Sigmoid colon (tissue), 7 donors: ENCODE results near the gene DCHS2. TPM values are rescaled to one million over a fixed set of nuclear protein-coding genes. Genes with fewer than 3 reads are reported as not detected.

Experiments used
- DNase-seq: peaks from one replicate; pipeline ENCODE4 v3.0.0-alpha.2; 2019
- H3K27ac ChIP-seq, 4 donors: fragments of 200-600 bp; sonication (generic); one replicate each; pipeline ENCODE4 v1.5.1; 2016 to 2019; ENCODE audit warnings: mild to moderate bottlenecking in 1 of 4
- H3K27me3 ChIP-seq, 3 donors: fragments of 200-600 bp; sonication (generic); one replicate each; pipeline ENCODE4 v1.5.1; 2019; ENCODE audit warnings: mild to moderate bottlenecking in 1 of 3
- H3K36me3 ChIP-seq, 4 donors: fragments of 200-600 bp; sonication (generic); one replicate each; pipeline ENCODE4 v1.5.1; 2016 to 2019
- H3K4me1 ChIP-seq, 4 donors: fragments of 200-600 bp; sonication (generic); one replicate each; pipeline ENCODE4 v1.5.1; 2017 to 2019
- H3K4me3 ChIP-seq, 4 donors: fragments of 200-600 bp; sonication (generic); one replicate each; pipeline ENCODE4 v1.5.1; 2017 to 2019; ENCODE audit warnings: mild to moderate bottlenecking in 2 of 4, moderate library complexity in 1 of 4
- H3K9me3 ChIP-seq, 4 donors: fragments of 200-600 bp in 3 of 4; sonication (generic) in 3 of 4; one replicate each; pipeline versions ENCODE4 v1.5.1 to v1.6.1; 2013 to 2019
- EP300 ChIP-seq, 4 donors: sonication (generic); formaldehyde crosslinking; IDR thresholded peaks; one replicate each; pipeline ENCODE4 v1.6.1; 2017; ENCODE audit warnings: antibody characterized with exemption in 4 of 4
- POLR2A ChIP-seq, 2 donors: fragments of 450-650 bp; IDR thresholded peaks; one replicate each; pipeline ENCODE4 v1.6.1; 2016; ENCODE audit warnings: antibody characterized with exemption in 2 of 2, mild to moderate bottlenecking in 2 of 2, moderate library complexity in 2 of 2
- POLR2AphosphoS5 ChIP-seq, 4 donors: sonication (generic); formaldehyde crosslinking; IDR thresholded peaks; one replicate each; pipeline ENCODE4 v1.6.1; 2017; ENCODE audit warnings: antibody characterized with exemption in 4 of 4
- WGBS, 2 donors: extraction: QIAGEN DNeasy Blood & Tissue Kit; methylation state at CpG; one replicate each; pipeline ENCODE4 v1.1.7; 2013; 5-methylcytosine and 5-hydroxymethylcytosine counted together
- intact Hi-C: fragments of 100-400 bp; cut with DNase I; formaldehyde crosslinking; loops from one replicate; pipeline ENCODE4 v1.15.1; 2023
- polyA plus RNA-seq, 3 donors: library from polyadenylated mRNA; stranded (reverse); fragments of 200-250 nt; gene quantifications; one replicate each; pipeline ENCODE4 v1.2.3, GENCODE V29; 2013
- total RNA-seq, 4 donors: library from RNA; depleted of rRNA; stranded (reverse); fragments of >200 nt; gene quantifications; one replicate each; pipeline ENCODE4 v1.1.0, GENCODE V29; 2016
- TF ChIP-seq, protein P1 (sequence below), 4 experiments: fragments of 450-650 bp in 3 of 4; fragments of 200-600 bp in 1 of 4; IDR thresholded peaks; one replicate each; pipeline ENCODE4 v1.5.1; 2016 to 2019; ENCODE audit warnings: antibody characterized with exemption in 4 of 4, mild to moderate bottlenecking in 3 of 4, moderate library complexity in 2 of 4
- donor health status: healthy with polysubstance abuse.
- donor health status: Bipolar disorder and iron deficiency.
- donor health status: healthy.

The DCHS2 gene
- total and polyA plus RNA-seq, 7 donors = under 0.01 to 24.1 (median 13.6) TPM

DNA sequence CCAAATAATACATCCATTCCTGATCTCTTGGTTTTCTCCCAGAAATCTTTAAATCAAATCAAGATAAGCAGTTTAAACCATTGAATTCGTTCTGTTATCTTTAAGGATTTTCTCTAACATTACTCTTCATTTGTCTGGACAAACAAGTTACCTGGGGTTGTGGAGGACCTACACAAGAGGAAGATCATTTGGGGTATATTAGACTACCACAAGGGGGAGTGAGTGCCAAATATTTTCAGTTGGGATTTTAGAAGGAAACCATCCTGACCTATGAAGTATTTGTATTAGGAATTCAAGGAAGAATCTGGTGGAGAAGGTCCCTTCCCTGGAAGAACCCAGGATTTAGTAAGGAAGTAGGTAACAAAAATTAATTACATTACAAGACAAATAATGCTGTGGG is 12.0 kb upstream of the DCHS2 start:
- Histone ChIP-seq H3K36me3 (no peaks in the 10 kb centered on the region), H3K4me1 (no peaks in the 10 kb centered on the region), H3K4me3 (no peak overlapping the region), H3K9me3 (no peaks in the 10 kb centered on the region), H3K27ac (no peak overlapping the region), H3K27me3 (no peaks in the 10 kb centered on the region)
- DNase-seq = no peak
- intact Hi-C loops = no loop called here
- WGBS, 2 donors = 2 to 13% methylated on average over 1 of the region's 1 CpG
- TF ChIP-seq, protein P1, sequence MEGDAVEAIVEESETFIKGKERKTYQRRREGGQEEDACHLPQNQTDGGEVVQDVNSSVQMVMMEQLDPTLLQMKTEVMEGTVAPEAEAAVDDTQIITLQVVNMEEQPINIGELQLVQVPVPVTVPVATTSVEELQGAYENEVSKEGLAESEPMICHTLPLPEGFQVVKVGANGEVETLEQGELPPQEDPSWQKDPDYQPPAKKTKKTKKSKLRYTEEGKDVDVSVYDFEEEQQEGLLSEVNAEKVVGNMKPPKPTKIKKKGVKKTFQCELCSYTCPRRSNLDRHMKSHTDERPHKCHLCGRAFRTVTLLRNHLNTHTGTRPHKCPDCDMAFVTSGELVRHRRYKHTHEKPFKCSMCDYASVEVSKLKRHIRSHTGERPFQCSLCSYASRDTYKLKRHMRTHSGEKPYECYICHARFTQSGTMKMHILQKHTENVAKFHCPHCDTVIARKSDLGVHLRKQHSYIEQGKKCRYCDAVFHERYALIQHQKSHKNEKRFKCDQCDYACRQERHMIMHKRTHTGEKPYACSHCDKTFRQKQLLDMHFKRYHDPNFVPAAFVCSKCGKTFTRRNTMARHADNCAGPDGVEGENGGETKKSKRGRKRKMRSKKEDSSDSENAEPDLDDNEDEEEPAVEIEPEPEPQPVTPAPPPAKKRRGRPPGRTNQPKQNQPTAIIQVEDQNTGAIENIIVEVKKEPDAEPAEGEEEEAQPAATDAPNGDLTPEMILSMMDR (IDR thresholded peaks at IDR 0.05) = peak in 3 of 4 experiments; percentile 17 to 37 (median 26)
- no peak for TF ChIP-seq POLR2AphosphoS5 (IDR thresholded peaks at IDR 0.05)
- no peak for TF ChIP-seq POLR2A (IDR thresholded peaks at IDR 0.05)
- TF ChIP-seq EP300 (IDR thresholded peaks at IDR 0.05) = no peak

DNA sequence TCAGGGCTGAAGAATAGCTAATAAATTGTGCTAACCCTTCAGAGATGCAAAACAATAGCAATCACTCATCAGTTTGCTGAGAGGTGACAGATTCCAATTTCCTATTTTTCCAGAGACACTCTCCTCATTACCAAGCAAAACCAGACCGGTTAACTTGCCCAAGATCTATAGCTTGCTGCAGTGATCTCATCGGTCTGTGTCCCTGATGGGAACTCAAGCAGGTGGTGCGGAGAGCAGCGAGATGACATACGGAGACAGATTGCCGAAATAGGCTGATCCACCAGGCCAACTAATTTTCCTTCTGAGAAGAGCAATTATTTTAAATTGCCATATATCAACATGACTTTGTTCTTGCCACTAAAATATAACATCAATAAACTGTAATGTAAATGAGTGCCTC is 10.5 kb upstream of the DCHS2 start:
- no peaks in the 10 kb centered on the region for H3K36me3 ChIP-seq
- intact Hi-C loops = no loop called here
- no peak overlapping the region for H3K27ac ChIP-seq
- WGBS, 2 donors = 80 to 87% methylated on average over 6 of the region's 6 CpGs
- no peaks in the 10 kb centered on the region for H3K4me1 ChIP-seq
- no peaks in the 10 kb centered on the region for H3K27me3 ChIP-seq
- H3K4me3 ChIP-seq = no peak overlapping the region
- TF ChIP-seq POLR2A (IDR thresholded peaks at IDR 0.05) (no peak), EP300 (IDR thresholded peaks at IDR 0.05) (no peak), POLR2AphosphoS5 (IDR thresholded peaks at IDR 0.05) (no peak)
- TF ChIP-seq, protein P1 (IDR thresholded peaks at IDR 0.05) = no peak
- no peak for DNase-seq
- no peaks in the 10 kb centered on the region for H3K9me3 ChIP-seq

DNA sequence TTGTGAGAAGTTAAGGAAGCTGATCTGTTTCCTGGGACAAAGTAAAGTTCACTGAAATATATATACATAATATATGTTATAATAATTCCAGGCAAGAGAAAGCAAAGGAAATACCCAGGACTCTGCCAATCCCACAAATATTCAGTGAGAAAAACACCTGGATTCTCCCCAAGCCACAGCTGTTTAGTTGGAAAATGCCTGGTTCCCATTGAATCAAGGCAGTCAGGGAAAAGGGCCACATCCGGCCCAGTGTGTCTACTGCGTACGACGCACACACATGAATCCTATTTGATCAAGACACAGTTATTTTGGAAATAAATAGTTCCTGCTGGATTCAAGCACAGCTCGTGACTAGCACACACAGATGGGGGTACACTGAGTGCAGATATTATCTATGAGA is 6.3 kb upstream of the DCHS2 start:
- intact Hi-C loops = no loop called here
- no peak overlapping the region for H3K27ac ChIP-seq
- H3K4me1 ChIP-seq = no peaks in the 10 kb centered on the region
- no peaks in the 10 kb centered on the region for H3K9me3 ChIP-seq
- no peak overlapping the region for H3K4me3 ChIP-seq
- no peaks in the 10 kb centered on the region for H3K27me3 ChIP-seq
- DNase-seq = no peak
- H3K36me3 ChIP-seq = no peaks in the 10 kb centered on the region
- no peak for TF ChIP-seq EP300 (IDR thresholded peaks at IDR 0.05)
- TF ChIP-seq POLR2A (IDR thresholded peaks at IDR 0.05) = no peak
- TF ChIP-seq, protein P1 (IDR thresholded peaks at IDR 0.05) = no peak
- no peak for TF ChIP-seq POLR2AphosphoS5 (IDR thresholded peaks at IDR 0.05)
- 46 to 86% methylated on average over 5 of the region's 5 CpGs for WGBS, 2 donors

DNA sequence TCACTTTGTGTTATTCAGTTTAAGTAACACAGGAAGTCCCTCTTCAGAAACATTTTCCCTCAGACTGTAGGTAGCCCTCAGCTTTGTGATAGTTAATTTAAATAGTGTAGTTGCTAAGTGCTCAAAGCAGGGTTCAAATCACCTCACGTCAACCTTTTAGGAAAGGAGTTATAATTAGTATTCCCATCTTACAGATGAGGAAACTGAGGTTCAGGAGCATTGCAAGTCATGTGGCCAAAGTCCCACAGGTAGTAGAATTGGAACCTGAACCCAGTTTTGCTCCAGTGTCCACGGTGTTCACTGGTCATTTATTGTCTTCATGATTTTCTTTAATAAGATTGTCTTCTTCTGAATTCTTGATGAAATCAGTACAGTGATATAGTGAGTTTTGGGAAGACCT is 4.3 kb upstream of the DCHS2 start:
- no peaks in the 10 kb centered on the region for H3K27me3 ChIP-seq
- DNase-seq = no peak
- intact Hi-C loops = no loop called here
- H3K27ac ChIP-seq = no peak overlapping the region
- H3K36me3 ChIP-seq = no peaks in the 10 kb centered on the region
- TF ChIP-seq EP300 (IDR thresholded peaks at IDR 0.05) = no peak
- TF ChIP-seq, protein P1 (IDR thresholded peaks at IDR 0.05) = no peak
- TF ChIP-seq POLR2AphosphoS5 (IDR thresholded peaks at IDR 0.05) = no peak
- no peak for TF ChIP-seq POLR2A (IDR thresholded peaks at IDR 0.05)
- H3K4me3 ChIP-seq = no peak overlapping the region
- H3K4me1 ChIP-seq = peaks cover 0 to 14% (median 5%) of the 10 kb centered on the region in 4 donors
- WGBS, 2 donors = 90 to 91% methylated on average over 2 of the region's 2 CpGs
- H3K9me3 ChIP-seq = no peaks in the 10 kb centered on the region

DNA sequence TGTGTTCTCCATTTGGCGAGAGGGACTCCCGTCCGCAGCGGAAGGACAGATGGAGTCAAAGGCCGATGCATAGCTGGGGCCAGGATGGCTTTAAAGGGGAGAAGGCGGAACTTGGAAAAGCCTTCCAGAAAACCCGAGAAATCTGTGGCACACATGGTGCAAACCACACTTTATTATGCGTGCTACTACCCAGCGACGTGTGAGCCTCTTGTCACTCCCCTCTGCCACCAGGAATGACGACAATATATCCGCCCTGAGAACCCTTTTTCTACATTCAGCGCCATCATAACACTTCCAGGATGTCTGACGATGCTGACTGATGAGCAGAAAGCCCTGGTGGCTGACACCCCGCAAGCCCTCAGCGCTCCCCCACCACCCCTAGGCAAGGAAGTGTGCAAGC is 689 bp upstream of the DCHS2 start:
- Histone ChIP-seq H3K4me1 (peaks cover 0 to 36% (median 19%) of the 10 kb centered on the region in 4 donors), H3K27me3 (peaks cover 0 to 10% (median 0%) of the 10 kb centered on the region in 3 donors), H3K4me3 (peak overlapping the region in 3 of 4 donors; percentile 50 to 57 (median 55)), H3K9me3 (no peaks in the 10 kb centered on the region), H3K27ac (peak overlapping the region in 3 of 4 donors; percentile 60 to 77 (median 76)), H3K36me3 (no peaks in the 10 kb centered on the region)
- DNase-seq = no peak
- intact Hi-C loops = loop anchor here (5.0 kb wide), 1 partner anchor 95 kb away; no protein-coding TSS in a partner anchor
- TF ChIP-seq, protein P1 (IDR thresholded peaks at IDR 0.05) = no peak
- TF ChIP-seq POLR2AphosphoS5 (IDR thresholded peaks at IDR 0.05) (no peak), POLR2A (IDR thresholded peaks at IDR 0.05) (no peak), EP300 (IDR thresholded peaks at IDR 0.05) (no peak)
- 9 to 13% methylated on average over 16 of the region's 16 CpGs for WGBS, 2 donors
